NCI-H82 treated with DMSO at 0.1 percent for 48 hours (cell line): ENCODE data around the gene SETD3.
"Not testable (repeated sequence)": the region's sequence is repeated elsewhere in the genome, so short reads cannot be mapped to it uniquely, and the experiment has no call there.

Experiments
- DNase-seq: peaks from one replicate; lab custom pipeline; 2025; ENCODE audit not compliant: unreplicated experiment; lab: John Stamatoyannopoulos, UW

SETD3 gene

GRCh38 chr14:99363616-99364290, 116.9 kb downstream of the SETD3 start:
- no peak for DNase-seq

DNA sequence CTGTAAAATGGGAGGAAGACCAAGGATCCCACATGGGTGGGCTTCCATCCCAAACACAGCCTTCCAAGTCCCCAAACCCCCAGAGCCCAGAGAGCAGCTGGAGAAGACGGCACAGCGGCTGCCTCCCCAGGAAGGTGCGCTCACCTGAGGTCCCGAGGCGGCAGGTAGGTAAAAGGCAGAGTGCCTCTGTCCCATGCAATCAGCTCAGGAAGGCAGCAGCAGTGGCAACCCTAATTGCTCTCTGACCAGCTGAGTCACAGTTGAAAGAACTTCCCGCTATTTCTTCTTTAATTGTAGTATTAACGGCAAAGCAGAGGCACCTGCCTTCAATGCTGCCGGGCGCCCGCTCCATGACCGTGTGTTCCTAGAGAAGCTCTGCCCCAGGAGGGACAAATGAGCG, 117.6 kb downstream of the SETD3 start:
- DNase-seq, result no peak

DNA sequence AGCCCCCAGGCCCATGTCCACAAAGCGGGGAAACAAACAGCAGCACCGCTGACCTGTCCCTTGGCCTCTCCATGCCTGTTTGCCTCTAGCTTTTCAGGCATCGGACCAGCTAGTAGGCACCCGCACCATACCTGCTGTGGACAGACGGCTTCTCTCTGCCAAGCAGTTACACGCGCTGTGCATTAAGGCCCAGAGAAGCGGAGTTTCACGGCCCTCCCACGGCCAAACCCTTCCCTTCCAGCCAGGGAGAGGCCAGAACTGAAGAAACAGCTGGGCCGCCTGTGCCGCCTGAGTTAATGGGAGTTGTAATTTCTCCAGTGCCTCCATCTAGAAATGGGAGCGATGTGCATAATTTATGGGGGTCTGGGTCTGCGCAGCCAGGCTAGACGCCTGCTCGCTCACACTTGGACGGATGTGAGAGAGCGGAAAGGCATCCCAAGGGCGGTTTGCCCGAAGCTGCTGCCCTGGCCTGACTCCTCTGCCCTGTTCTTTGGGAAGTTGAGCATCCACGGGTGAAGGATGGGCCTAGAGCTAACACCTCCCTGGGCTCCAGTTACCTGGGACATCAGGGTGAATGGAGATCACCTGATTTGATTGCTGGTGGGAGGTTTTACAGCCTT, 119.0 kb downstream of the SETD3 start:
- DNase-seq, result no peak

GRCh38 chr14:99360774-99361595, 119.7 kb downstream of the SETD3 start:
- no peak for DNase-seq

DNA sequence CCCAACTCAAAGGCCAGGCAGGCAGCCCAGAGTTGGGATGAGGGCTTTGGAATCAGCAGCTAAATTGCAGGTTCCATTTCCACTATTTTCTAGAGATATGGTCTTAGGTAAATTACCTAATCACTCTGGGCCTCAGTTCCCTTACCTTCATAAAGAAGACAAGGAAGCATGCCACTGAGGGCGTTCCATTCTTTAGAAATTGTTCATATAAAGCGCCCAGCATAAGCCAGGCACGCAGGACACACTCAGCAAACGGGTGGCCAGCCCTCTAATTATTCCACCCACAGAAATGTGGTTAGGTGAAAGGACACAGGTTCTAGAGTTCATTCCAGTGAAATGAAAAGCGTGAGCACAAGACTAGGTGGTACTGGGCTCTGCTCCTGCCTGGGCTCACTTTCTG, 120.8 kb downstream of the SETD3 start:
- DNase-seq, result no peak

DNA sequence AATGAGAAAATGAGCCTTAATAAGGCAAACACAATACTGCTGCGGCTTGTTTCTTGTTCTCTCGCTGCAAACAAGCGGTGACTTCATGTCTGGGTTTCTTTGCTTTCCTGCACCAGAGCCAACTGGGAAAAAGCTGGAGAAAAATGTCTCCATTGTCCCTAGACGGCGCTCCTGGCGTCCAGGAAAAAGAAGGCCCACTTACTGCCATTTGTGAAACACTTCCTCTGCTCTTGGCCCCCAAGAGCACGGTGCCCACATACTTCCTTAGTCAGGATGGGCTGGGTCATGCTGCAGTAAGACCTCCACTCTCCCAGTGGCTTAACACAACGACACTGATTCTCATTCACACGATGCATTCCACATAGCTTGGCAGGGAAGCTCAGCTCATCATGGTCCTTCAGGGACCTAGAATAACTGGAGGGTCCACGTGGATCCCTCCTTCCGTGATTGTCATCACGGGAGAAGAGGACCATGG, 122.7 kb downstream of the SETD3 start:
- no peak for DNase-seq

DNA sequence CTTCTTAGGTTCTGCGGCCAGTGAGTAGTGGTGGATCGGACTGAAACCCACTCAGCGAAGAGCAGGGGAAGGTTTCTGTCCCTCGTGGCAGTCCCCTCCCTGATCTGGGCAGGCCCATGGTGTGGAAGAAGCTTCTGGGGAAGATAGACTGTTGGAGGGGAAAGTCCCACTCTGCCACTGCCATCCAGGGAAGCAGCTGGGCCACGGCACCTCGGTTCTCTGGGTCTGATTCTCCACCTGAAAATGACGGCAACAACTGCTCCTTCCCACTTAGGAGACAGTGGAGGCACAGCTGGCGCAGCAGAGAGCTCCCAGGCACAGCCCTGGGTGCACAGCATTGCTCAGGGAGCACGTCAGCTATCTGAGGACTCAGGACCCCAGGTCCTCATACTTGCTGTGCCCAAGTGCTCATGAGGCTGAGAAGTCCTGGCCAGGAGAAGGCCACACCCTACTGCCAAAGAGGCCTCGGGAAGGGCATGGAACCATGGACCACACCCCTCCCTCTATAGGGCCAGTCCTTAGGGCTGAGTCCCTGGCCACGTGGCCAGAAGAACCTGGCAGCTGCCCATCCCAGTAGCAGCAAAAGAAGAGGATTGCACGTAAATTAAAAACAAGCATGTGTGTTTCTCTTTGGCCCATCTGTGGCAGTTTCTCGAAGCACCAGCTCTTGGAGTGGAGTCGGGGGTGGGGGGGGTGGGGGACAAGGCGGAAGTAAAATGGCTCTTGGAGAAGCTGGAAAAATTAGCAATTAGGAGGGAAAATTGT, 123.3 kb downstream of the SETD3 start:
- DNase-seq, result no peak

GRCh38 chr14:99356031-99356608, 124.5 kb downstream of the SETD3 start:
- DNase-seq, result no peak

- DNase-seq, result no peak
These were observed 126.3 kb downstream of the SETD3 start for GRCh38 chr14:99354166-99354875.

GRCh38 chr14:99352688-99353280, 127.9 kb downstream of the SETD3 start:
- no peak for DNase-seq

DNA sequence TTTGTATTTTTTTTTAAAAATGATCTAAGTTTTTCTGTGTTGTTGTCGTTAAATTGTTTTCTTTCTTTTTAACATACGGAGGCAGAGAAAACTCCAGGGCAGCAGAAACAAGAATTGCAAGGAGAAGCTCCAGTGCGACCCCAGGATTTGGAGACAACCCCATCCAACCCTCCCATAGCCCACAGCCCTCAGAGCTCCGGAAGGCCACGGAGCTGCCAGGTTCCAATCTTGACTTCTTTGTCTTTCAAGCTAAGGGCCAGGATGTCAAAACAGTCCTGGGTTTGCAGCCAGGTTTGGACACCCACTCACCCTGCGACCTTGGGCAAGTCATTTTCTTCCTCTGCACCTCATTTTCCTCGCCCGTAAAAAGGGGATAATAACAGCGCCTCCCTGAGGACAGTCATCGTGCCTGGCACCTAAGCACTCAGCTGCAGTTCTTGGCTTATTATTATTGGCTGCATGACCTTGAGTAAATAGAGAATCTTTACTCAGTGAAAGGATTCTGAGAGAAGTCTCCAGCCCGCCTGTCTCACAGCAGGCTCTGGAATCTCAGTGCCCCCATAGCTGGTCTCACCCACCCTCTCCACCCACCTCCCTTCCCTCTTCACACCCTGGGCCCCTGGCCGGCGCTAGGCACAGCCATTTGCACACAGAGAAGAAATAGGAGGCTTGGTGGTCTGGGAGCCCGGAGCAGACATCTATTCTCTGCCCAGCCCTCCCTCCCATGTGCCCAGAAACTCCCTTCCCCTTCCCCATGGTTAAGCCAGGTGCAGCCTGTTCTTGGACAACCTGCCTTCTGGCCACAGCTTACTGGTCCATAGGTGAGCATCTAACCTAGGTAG, 129.3 kb downstream of the SETD3 start:
- no peak for DNase-seq

DNA sequence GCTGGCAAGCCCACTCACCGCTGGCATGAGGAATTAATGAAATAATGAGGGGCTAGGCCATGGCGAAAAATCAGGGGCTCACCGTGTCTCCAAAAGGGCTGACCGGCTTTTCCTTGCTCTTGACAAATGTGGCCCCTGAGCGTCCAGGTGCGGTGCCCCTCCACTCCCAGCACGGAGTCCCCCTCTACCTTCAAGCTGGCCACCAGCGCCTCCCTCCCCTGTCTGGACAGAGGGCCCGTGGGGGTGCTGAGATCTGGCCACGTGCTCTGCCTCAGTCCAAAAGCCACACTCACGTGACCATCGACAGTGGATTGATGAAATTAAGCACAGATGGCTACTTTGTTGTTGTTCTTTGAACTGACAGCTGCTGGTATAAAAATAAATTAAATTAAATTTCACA, 129.9 kb downstream of the SETD3 start:
- no peak for DNase-seq

DNA sequence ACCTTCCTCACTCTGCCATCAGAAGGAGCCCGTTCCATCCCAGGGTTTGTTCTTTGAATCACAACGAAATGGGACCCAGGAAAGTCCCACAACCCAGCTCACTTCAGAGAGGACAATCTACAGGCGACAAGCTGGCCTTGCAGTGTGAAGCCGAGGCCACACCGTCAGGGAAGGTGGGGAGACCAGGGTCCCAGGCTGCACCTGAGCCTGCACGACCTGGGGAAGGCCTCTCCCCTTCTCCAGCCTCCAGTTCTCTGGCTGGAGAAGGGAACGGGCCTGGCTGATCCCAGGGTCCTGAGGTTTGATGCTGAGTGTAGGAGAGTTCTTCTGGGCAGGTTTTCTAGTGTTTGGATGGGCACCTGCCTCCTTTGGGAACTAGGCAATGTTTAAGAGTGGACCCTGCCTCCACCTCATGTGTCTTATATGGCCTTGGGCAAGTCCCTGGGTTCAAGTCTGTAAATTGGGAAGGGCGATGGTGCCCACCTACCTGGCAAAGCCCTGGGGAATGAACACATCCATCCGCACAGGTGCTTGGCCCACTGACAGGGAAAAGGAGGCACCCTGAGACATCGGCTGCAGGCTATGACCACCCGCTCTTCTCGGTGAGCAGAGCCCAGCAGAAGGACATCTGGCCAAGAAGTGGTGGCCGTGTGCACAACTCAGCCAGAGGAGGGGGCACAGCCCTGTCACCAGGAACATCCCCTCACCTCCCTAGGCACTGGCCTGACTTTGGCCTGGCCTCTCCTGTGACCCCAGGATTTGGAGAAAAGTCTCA, 130.8 kb downstream of the SETD3 start:
- DNase-seq, result no peak

DNA sequence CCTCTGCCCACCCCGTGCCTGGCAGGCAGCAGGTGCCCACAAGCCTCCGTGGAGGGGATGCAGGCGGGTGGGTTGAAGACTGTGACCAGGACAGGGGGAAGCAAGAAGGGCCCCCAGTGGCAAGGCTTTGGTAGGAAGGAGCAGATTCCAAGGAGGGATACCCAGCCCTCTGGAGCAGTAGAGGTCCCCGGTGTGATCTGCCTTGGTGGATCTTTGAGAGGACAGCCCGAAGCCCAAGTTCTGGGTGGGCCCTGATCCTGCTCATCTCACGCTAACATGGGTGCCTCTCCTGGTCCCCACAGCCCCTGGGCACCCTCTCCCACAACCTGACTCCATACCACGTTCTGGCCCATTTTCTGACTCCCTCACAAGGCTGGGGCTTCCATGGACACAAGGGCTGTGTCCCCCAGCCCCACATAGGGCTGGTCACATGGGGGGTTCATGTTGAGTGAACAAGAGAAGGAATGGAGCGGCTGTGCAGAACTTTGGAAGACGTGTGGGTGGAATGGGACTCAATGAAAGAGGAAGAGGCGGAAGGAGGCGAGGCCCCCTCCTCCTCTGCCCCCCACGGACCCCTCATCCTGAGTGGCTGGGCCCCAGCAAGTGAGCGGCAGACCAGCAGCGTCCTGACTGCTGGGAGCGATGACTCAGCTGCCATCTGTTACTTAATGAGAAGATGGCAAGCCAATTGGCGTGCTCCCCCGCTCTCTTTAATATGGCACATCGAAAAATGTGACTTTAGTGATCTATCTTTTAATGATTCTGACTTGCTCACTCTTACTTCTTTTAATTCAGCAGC, 131.6 kb downstream of the SETD3 start:
- no peak for DNase-seq

DNA sequence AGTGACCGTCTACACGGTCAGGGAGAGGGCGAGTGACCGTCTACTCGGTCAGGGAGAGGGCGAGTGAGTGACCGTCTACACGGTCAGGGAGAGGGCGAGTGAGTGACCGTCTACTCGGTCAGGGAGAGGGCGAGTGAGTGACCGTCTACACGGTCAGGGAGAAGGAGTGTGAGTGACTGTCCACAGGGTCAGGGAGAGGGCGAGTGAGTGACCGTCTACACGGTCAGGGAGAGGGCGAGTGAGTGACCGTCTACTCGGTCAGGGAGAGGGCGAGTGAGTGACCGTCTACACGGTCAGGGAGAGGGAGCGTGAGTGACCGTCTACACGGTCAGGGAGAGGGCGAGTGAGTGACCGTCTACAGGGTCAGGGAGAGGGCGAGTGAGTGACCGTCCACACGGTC, 132.4 kb downstream of the SETD3 start:
- DNase-seq, result not testable (repeated sequence)
